GM18867 (cell line): ENCODE results near the gene DHPS.

Source experiments
- ATAC-seq: cut with Tn5 transposase; IDR thresholded peaks from one replicate; pipeline ENCODE4 v1.9.1; 2021; ENCODE audit warnings: mild to moderate bottlenecking, moderate library complexity; ENCODE audit not compliant: unreplicated experiment

The DHPS gene

DNA sequence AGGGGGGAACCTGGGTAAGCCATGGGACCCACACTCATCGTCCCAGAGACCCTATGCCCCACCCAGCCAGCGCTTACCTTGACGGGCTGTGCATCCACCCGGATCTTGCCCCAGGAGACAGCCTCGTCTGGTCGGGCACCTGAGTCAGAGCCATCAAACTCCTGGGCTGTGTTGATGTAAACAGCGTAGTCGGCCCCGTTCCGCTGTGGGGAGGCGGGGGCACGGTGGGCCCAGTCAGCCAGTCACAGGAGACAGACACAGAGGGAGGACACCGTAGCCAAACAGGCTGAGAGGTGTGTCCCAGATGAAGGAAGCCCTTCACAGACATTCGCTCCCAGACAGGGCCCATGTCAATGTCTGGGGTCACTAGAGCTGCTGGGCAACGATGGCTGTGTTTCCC lies 5.7 kb downstream of the DHPS start:
- ATAC-seq: no peak

- no peak for ATAC-seq
These were observed 6.3 kb downstream of the DHPS start for GRCh38 chr19:12675399-12675798.

DNA sequence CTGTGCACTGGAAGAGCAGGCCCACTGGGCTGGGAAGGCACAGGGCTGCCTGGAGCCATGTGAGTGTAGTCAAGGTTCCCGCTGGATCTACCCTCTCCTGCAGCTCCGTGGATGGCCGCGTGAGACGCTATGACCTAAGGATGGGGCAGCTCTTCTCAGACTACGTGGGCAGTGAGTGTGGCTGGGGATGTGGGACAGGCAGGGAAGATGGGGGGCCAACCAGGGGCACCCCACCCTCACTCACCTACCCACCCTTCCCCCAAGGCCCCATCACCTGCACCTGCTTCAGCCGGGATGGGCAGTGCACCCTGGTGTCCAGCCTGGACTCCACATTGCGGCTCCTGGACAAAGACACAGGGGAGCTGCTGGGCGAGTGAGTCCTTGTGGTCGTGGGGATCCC lies 8.9 kb downstream of the DHPS start:
- ATAC-seq: no peak

- ATAC-seq: no peak
These were observed 11.3 kb downstream of the DHPS start for GRCh38 chr19:12670159-12670928.

DNA sequence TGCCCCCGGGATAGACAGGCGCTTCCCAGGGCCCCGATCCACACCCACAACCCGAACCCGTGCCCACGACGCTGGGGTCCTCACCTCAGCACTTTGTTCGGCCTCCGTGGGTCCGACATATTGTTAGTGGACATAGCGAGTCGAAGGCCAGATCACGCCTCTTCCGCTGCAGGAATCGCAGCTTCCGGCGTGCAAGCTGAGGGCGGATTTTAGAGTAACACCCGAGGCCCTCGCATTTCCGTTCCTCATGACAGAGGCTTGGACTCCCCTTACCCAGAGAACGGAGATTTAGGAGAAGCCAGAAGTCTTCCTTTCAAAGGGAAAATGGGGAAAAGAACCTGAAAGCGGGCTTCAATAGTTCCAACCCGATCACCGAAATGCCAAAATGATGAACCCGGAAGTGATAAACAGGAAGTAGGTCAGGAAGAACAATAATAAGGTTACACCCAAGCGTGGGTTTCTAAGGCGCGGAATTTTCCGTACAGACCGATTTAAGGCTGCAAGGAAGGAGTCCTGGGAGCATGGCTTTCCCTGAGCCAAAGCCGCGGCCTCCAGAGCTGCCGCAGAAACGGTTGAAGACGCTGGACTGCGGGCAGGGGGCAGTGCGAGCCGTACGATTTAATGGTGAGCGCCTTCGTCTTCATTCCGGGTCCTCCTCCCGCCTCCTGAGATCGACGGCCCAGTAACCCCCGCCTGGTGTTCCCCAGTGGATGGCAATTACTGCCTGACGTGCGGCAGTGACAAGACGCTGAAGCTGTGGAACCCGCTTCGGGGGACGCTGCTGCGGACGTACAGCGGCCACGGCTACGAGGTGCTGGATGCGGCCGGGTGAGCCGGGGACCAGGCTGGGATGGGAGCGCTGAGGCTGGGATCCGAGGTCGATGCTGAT lies 12.2 kb downstream of the DHPS start:
- peak; percentile 37 for ATAC-seq

- ATAC-seq: no peak
These were observed 12.8 kb downstream of the DHPS start for GRCh38 chr19:12668932-12669269.

DNA sequence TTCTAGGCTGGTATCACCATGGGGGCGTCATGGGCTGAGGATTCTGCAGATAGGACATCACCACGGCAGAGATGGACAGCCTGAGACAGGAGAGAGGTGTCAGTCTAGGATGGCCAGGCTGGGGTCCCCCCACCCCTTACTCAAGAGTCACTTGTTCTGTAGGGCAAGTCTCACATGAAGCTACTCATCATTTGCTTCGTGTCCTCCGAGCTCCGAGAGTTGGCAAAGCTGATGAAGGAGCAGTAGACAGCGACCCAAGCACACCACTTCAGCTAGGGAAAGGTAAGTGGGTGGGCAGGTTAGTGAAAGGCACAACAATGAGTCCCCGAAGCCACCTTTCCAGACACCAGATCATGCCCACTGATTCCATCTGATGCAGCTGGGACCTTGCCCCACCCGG lies 13.3 kb downstream of the DHPS start:
- ATAC-seq: no peak

GRCh38 chr19:12667731-12668302 lies 13.9 kb downstream of the DHPS start:
- ATAC-seq: no peak

GRCh38 chr19:12666265-12667048 lies 15.2 kb downstream of the DHPS start, which contains the start of the genes MAN2B1 and WDR83:
MAN2B1 (minus strand) TSS chr19:12666742; CDS start chr19:12666701, 41 bp downstream.
WDR83 (plus strand) TSS chr19:12666807; CDS start chr19:12669791, 2,984 bp downstream.
- ATAC-seq: peak; percentile 54

- no peak for ATAC-seq
These were observed 15.9 kb downstream of the DHPS start for GRCh38 chr19:12665671-12666264.

- ATAC-seq: no peak
These were observed 16.5 kb downstream of the DHPS start for GRCh38 chr19:12665281-12665573.

DNA sequence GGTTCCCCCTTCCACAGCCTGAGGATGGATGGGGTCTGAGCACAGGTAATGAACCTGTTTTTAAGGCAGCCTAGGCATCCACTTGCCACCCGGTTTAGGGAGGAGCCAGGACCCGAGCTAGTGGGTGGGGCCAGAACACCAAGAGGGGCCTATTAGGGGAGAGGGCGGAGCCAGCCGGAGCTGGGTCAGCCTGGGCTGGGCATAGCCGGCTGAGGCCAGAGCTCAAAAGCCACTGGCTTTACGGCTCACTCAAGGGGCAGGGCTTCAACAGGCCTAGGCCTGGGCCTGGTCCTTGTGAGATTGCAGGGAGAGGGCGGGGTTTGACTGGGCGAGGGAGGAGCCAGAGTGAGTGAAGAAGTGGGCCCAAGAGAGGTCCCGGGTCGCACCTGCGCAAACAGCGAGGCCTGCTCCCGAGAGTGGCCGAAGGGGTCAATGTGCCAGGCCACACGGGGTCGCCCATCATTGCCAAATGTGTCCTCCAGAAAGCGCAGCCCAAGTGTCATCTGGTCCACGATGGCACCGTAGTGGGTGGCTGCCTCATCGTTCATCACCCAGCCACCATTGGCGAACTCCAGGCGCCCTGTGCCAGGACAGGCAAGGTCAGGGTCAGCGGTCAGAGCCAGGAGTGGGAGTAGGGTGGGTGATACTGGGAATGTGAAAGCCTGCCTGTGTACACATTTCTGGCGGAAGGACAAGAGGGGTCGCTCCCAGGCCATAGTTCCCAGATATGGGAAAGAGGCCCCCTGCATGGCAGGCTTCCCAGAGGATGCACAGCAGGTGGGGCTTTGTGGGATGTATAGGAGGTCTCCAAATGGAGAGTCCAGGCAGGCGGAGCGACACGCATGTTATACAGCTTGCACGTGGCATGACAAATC lies 17.0 kb downstream of the DHPS start:
- no peak for ATAC-seq

DNA sequence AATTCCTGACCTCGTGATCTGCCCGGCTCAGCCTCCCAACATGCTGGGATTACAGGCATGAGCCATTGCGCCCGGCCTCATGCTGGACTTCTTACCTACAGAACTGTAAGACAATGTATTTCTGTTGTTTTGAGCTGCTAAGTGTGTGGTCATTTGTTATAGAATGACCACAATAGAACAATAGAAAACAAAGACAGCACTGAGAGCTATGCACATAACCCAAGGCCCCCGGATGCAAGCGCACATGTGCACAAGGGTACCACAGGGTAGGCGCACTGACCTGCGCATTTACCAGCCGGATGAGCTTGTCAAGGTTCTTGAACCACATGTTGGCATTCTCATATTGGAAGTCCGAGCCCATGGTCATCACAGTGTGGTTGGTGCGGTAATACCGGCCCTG lies 20.7 kb downstream of the DHPS start:
- no peak for ATAC-seq

DNA sequence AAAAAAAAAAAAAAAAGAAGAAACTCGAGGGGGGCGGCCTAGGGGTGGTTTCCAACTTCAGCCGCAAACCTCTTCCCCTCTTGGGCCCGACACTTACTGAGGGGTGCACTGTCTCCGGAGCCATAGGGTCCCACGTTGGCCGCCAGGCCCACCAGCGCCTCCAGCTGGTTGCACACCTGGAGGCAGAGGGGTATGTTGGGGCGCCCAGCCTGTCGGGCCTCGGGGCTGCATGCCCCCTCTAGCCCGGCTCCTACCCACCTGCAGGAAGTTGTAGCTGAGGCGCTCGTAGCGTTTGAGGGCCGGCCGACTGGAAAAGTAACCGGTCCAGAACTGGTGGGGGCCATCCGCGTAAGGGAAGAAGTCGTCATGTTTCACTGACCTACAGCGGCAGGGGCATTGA lies 23.7 kb downstream of the DHPS start:
- ATAC-seq: no peak

DNA sequence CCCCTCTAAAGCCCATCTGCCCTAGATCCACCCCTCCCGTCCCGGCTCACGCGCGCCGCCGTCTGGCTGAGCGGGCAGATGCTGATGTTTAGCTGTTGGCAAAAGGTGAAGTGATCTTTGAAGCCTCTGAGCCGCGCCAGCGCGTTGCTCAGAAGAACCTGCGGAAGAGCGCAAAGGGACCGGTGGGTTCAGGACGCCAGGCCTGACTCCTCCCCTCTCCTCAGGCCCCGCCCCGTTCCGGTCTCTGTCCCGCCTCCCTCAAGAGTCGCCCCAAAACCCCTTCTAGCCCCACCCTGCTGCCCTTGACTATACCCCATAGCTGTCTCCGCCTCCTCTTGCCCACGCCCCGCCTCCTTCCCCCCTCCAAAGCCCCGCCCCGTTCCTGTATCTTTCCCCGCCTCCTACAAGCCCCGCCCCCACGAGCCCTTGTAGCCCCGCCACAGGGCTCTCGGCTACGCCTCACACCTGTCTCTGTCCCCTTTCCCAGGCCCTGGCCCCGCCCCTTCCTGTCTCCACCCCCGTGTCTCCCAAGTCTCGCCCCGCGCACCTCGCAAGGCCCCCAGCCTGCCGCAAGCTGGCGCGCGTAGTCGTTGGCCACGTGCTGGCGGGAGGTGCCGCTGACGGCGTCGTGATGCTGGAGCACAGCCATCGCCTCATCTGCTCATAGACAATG lies 24.6 kb downstream of the DHPS start:
- no peak for ATAC-seq

GRCh38 chr19:12655546-12655945 lies 26.1 kb downstream of the DHPS start:
- ATAC-seq: no peak

DNA sequence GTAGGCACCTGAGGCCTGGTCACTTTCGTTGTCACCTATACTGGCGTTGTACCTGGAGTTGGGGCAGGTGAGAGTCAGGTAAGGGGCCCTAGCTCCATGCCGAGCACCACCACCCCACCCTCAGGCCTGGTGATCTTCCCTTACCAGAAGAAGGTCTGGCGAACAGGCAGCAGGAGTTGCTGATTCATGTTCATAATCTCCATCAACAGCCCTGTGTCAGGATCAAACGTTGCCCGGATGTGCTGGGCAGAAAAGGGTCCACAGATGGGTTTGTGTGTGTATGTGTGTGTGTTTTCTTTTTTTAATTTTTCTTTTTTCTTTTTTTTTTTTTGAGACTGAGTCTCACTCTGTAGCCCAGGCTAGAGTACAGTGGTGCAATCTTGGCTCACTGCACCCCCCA lies 29.5 kb downstream of the DHPS start:
- no peak for ATAC-seq

DNA sequence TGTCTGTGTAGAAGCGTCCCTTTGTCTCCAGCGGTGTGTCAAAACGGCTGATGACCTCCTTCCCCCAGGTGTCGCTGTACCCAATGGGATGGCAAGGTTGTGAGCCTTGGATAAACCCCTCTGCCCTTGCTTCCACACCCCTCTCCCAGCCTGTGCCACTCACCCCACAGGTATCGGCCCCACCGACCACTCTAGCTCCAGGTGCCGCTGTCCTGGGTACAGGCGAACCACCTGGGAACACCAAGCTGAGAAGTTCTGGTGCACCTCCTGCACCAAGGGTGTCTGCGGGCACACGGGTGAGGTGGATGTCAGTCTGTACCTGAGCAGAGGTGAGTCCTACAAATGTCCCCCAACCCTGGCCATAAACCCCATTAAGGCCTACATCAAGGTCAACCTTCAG lies 31.7 kb downstream of the DHPS start:
- ATAC-seq: no peak

- no peak for ATAC-seq
These were observed 33.6 kb downstream of the DHPS start for GRCh38 chr19:12648088-12648487.
